HG03108 (cell line): ENCODE measurements around the gene GPR155.
"Not testable (repeated sequence)": the region's sequence is repeated elsewhere in the genome, so short reads cannot be mapped to it uniquely, and the experiment has no call there.

Experiments used
- ATAC-seq: cut with Tn5 transposase; IDR thresholded peaks from one replicate; pipeline ENCODE4 v1.9.1; 2021; ENCODE audit warnings: moderate library complexity; ENCODE audit not compliant: unreplicated experiment

GPR155 gene

GRCh38 chr2:174491947-174492346 is 5.1 kb upstream of the GPR155 start:
- ATAC-seq, result no peak

- no peak for ATAC-seq
These were observed 3.2 kb upstream of the GPR155 start for GRCh38 chr2:174490051-174490450.

DNA sequence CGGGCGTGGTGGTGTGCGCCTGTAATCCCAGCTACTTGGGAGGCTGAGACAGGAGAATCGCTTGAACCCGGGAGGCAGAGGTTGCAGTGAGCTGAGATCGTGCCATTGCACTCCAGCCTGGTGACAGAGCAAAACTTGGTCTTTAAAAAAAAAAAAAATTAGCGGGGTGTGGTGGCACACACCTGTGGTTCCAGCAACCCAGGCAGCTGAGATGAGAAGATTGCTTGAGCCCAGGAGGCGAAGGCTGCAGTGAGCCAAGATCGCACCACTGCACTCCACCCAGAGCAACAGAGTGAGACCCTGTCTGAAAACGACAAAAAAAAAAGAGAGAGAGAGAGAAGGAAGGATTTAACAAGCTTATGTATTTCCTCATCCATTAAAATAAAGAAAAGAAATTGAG is 2.7 kb upstream of the GPR155 start:
- not testable (repeated sequence) for ATAC-seq

DNA sequence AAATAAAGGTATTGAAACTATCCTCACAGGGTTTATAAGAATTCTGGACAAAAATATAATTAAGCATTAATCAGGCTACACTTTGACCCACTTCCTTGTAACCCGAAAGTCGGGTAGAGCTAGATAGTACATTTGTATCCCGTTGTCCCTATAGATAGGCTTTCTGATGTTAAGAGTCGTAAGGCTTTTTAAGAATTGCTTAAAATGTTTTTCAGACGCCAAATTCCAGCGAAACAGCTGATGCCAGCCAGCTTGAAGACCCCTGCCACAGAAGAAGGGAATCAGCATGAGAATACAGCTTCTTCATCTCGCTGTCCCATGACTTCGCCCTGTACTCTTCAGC is 962 bp upstream of the GPR155 start:
- ATAC-seq, result no peak

DNA sequence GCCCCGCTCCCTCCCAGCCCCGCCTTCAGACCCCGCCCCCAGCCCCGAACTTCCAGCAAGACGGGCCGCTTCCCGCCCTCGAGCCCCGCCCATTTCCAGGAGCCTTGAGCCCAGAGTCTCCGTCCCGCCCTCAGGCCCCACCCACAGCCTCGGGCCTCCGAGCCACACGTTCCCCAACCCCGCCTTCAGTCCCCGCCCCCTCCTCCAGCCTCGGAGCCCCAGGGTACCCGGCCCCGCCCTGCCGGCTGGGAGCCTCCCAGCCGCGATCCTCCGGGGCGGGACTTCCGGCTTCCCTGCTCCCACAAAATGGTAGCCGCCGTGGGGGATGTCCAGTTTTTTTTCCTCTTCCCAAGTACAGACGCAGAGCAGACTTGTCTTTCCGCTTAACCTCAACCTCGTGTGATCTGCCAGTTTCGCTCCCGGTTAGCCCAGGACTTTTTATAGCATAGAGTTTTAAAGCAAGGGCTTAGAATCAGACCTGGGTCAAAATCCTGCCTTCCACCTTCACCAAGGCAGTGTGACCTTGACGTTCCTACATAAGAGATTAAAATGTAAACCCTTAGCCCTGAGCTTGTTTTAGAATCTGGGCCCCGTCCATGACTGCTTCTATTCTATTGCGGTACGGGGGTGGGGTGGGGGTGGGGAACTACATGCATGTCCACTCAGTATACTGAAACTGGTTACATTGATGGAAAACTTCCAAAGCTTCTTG is 435 bp upstream of the GPR155 start:
- ATAC-seq, result peak; percentile 84

DNA sequence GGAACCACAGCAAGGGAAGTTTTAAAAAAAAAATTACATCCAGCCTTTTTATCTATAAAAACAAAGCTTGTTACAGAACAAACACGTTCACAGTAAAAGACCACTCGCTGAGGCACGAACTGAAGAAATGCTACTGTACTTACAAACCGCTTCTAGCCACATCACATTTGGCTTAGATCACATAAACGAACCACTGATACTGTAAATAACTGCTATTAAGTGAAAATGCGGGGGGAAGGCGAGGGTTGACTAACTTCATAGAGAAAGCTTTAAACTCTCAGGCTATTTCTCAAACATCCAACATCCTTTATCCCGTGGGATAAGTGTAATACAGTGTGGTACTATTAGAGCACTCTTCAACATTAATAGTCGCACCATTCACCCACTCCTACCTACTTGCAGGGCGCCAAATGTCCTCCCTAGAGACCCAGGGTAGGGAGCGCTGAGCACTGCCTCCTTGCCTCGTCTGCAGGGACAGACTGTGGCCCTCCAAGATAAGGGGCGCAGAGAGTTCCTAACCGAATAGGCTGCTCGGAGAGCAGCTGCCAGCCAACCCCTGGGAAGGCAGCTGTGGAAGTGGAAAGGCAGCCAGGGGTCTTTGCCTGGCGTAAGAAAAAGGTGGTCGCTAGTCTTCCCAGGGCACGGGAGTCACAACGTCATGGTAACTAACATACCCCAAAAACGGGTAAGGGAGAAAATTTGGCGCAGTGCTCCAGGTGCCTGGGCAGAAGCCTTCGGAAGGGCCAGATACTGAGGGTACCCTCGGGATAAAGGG is 854 bp downstream of the GPR155 start:
- peak; percentile 21 for ATAC-seq

- ATAC-seq, result not testable (repeated sequence)
These were observed 1.8 kb downstream of the GPR155 start for GRCh38 chr2:174485045-174485444.

- ATAC-seq, result no peak
These were observed 2.3 kb downstream of the GPR155 start for GRCh38 chr2:174484573-174484972.

DNA sequence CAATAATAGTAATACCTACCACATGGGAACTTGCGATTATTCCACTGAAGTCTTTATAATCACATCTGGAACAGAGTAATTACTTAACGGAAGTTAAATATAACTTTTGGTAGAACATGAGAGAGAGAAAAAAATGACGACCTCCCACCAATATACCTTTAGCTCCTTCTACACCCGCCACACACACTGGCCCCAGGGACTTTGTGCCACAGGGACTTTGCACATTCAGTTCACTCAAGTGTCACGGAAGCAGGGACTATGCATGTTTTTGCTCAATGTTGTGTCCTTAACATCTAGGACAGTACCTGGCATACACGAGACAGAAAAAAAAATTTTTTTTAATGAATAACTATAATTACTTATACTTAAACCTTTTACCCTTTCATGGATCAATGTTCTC is 4.0 kb downstream of the GPR155 start:
- no peak for ATAC-seq

DNA sequence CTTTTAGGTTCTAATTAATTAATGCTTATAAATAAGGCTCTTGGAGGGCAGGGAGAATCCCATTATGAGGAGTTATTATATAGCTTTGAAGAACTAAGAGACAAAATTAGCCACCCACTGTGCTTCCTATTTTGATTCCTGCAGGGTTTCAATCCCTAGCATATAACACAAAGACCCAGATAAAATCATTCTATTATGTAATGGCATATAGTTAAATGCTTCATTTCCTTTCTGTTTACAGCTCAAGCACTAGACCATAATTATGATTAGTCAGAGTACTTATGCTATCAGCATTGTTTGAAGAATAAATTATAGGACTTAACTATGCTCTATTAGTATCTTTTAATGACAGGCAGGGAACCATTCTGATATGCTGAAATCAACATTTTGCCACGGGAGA is 9.1 kb downstream of the GPR155 start:
- no peak for ATAC-seq

DNA sequence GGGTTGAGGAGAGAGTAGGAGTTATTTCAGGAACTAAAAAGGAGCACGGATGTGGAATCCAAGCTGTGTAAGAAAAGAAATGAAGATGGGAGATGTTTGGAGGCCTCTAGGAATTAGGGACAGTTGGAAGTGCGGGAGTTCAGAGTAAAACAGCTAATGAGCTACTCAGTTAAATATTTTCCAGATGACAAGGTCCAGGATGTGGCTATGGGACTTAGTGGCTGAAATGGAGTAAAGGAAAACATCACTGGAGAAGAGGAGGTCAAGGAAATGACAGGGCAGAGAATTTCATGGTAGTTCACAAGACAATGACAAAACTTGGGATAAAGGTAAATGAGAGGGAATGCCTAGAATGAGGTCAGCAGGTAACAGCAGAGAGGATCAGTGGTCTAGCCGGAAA is 13.0 kb downstream of the GPR155 start:
- ATAC-seq, result no peak

DNA sequence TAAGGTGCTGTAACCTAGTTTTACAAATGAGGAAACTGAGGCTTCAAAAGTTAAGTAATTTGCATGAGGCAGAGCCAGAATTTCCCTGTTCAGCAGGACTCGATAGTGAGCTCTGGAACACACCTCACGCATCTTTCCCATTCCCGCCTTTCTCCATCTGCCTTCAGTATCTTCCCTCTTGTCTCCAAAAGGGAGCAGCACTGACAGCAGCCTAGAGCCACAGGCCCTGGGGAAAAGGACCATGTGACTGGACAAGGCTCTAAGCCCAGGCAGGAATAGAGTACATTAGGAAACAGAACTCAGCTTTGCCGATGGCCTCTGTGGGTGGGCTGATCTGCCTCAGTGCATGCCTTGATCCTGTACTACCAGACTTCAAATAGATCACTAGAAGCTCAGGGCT is 21.5 kb downstream of the GPR155 start:
- no peak for ATAC-seq

GRCh38 chr2:174461221-174461620 is 25.6 kb downstream of the GPR155 start:
- no peak for ATAC-seq

DNA sequence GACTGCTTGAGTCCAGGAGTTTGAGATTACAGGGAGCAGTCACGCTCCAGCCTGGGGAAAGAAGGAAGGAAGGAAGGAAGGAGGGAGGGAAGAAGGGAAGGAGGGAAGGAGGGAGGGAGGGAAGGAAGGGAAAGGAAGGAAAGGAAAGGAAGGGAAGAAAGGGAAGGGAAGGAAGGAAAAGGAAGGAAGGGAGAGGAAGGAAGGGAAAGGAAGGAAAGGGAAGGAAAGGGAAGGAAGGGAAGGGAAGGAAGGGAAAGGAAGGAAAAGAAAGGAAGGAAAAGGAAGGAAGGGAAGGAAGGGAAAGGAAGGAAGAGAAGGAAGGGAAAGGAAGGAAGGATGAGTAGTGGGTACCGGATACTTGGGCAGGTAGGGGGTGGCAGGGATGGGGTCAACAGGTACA is 32.3 kb downstream of the GPR155 start:
- ATAC-seq, result no peak

DNA sequence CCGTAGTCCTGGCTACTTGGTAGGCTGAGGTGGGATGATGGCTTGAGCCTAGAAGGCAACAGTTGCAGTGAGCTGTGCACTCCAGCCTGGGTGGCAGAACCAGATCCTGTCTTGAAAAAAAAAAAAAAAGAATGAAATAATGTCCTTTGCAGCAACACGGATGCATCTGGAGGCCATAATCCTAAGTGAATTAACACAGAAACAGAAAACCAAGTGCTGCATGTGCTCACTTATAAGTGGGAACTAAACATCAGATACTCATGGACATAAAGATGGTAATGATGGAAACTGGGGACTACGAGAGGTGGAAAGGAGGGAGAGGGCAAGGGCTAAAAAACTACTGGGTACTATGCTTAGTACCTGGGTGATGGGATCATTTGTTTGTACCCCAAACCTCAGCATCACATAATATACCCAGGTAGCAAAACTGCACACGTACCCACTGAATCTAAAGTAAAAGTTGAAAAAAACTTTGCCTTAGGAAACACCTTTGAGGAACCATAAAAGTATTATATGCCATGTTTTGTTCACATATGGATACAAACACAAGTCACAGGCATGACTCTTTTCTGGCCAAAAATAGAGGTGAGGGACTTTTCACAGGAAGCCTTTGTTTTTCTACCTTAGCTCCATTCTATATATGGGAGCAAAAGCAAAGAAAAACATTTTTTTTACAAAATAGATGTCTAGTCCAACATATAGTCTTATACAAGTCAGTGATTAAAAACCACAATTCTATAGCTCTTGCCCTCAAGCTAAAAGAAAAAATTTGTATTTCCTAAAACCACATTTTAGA is 36.6 kb downstream of the GPR155 start:
- ATAC-seq, result no peak

DNA sequence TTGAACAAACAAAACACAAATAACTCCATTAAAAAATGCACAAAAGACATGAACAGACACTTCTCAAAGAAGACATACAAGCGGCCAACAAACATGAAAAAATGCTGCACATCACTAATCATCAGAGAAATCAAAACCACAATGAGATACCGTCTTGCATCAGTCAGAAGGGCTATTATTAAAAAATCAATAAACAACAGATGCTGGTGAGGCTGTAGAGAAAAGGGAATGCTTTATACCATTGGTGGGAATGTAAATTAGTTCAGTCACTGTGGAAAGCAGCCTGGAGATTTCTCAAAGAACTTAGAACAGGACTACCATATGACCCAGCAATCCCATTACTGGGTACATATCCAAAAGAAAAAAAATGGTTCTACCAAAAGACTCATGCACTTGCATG is 37.8 kb downstream of the GPR155 start:
- no peak for ATAC-seq

DNA sequence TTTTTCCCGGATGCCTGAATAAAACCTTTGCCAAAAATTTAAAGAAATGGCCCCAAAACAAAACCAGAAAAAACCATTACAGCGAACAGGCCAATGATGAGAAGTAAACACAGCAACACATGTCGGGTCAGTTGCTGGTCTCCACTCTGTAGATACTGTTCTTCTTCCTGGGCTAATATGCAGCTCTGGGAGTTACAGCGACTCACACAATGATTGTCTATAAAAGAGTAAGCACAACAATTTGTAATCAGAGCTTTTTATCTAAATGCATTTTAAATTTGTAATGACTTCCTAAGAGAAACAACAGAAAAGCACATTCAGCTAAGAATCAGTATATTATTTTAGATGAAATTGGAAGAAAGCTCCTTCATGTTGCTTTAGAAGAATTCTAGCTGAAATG is 40.3 kb downstream of the GPR155 start:
- ATAC-seq, result no peak

DNA sequence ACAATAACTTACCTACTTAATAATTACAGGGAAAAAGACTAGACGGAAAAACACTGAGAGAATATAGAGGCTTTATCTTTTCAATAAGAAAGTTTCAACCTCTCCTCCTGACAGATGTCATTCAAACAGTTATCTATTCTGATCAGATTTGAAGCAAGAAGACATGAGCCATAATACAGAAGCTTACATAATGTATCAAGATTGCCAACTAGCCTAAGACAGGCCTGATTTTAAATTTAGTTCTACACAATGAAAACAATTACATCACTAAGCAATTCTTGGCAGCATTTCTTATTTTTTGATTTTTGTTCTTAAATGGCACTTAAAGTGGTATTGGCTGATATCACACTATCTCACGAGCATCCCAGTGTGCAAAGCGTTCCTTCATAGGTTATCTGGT is 41.6 kb downstream of the GPR155 start:
- no peak for ATAC-seq

GRCh38 chr2:174444761-174445160 is 42.1 kb downstream of the GPR155 start:
- ATAC-seq, result no peak

- ATAC-seq, result no peak
These were observed 44.0 kb downstream of the GPR155 start for GRCh38 chr2:174442546-174443510.

GRCh38 chr2:174439950-174440349 is 46.9 kb downstream of the GPR155 start:
- no peak for ATAC-seq
